K562 (cell line): ENCODE data around the gene PLEKHA7. TPM values are rescaled to one million over a fixed set of nuclear protein-coding genes. Genes with fewer than 3 reads are reported as not detected.

Experiments
- ATAC-seq: fragments of 200-7000 bp; cut with Tn5 transposase; 3 replicates; pipeline ENCODE4 v1.9.1; 2020; ENCODE audit warnings: moderate library complexity
- BruUV-seq: library from RNA; stranded (reverse); fragments of 400-500 nt; replicated peaks from 2 replicates; lab custom pipeline; 2021; lab: Mats Ljungman, UMichigan
- CTCF ChIA-PET: fragments of 300-600 bp; formaldehyde crosslinking; extraction: SDS; loops from one replicate; lab custom pipeline; 2021; ENCODE audit warnings: low intra/inter-chr PET ratio; lab: Yijun Ruan, JAX
- POLR2A ChIA-PET: fragments of 300-600, 350-650 bp; sonication (Branson Sonifier 250); formaldehyde crosslinking; extraction: SDS; loops from one replicate; lab custom pipeline; 2021; ENCODE audit warnings: antibody characterized with exemption, inconsistent platforms; lab: Yijun Ruan, JAX
- DNase-seq, 4 experiments: peaks; one replicate each; pipeline versions ENCODE4 v3.0.0 to v3.0.0-alpha.2; 2011 to 2018; ENCODE audit warnings: low spot score in 3 of 4, mixed read lengths in 3 of 4; ENCODE audit errors: extremely low read depth in 1 of 4
- FAIRE-seq: peaks from 2 replicates; lab custom pipeline; 2011; peaks lifted over from hg19 to GRCh38; lab: Jason Lieb, UNC
- H2AFZ ChIP-seq: 2 replicates; pipeline ENCODE4 v1.6.0; 2011; ENCODE audit warnings: low read depth, low read length, control low read depth, inconsistent platforms
- H3K27ac ChIP-seq: fragments of 200-600 bp; 3 replicates; pipeline ENCODE4 v1.8.0; 2011; ENCODE audit warnings: low read depth, mild to moderate bottlenecking, control low read depth, inconsistent platforms, low read length, moderate library complexity, mixed read lengths; ENCODE audit errors: extremely low read depth
- H3K27me3 ChIP-seq, 2 experiments: fragments of 300-600 bp in 1 of 2; 2 replicates in 1 of 2; 3 replicates in 1 of 2; pipeline versions ENCODE4 v1.6.0 to v1.8.0; 2011; ENCODE audit warnings: inconsistent platforms in 2 of 2, low read length in 2 of 2, mild to moderate bottlenecking in 1 of 2, mixed read lengths in 1 of 2, moderate library complexity in 1 of 2; ENCODE audit not compliant: control insufficient read depth in 2 of 2, insufficient read depth in 2 of 2
- H3K36me3 ChIP-seq: fragments of 300-600 bp; 3 replicates; pipeline ENCODE4 v1.8.0; 2011; ENCODE audit warnings: mild to moderate bottlenecking, low read length, inconsistent platforms; ENCODE audit not compliant: control insufficient read depth, insufficient read depth
- H3K4me1 ChIP-seq, 2 experiments: fragments of 200-600 bp in 1 of 2; replicated peaks in 1 of 2; 2 replicates in 1 of 2; 3 replicates in 1 of 2; pipeline versions ENCODE4 v1.5.1 to v1.8.0; 2011; ENCODE audit warnings: inconsistent platforms in 2 of 2, low read length in 2 of 2, mild to moderate bottlenecking in 1 of 2, mixed read lengths in 1 of 2, moderate library complexity in 1 of 2; ENCODE audit not compliant: control insufficient read depth in 2 of 2, insufficient read depth in 2 of 2
- H3K4me2 ChIP-seq: 2 replicates; pipeline ENCODE4 v1.6.1; 2011; ENCODE audit warnings: low read length, control low read depth, inconsistent platforms, mixed read lengths; ENCODE audit not compliant: insufficient read depth
- H3K4me3 ChIP-seq: fragments of 200-600 bp; sonication (generic), shearing (Covaris generic); 2 replicates; pipeline ENCODE4 v1.5.1; 2016; ENCODE audit warnings: control low read depth, inconsistent platforms
- H3K79me2 ChIP-seq: fragments of 200-600 bp; 3 replicates; pipeline ENCODE4 v1.8.0; 2011; ENCODE audit warnings: low read length, inconsistent platforms; ENCODE audit not compliant: control insufficient read depth, insufficient read depth
- H3K9ac ChIP-seq, 2 experiments: 2 replicates each; pipeline versions ENCODE4 v1.6.0 to v1.6.1; 2011; ENCODE audit warnings: low read depth in 2 of 2, low read length in 2 of 2, control low read depth in 1 of 2, inconsistent platforms in 1 of 2, mild to moderate bottlenecking in 1 of 2, mixed read lengths in 1 of 2; ENCODE audit not compliant: insufficient read depth in 1 of 2
- H3K9me1 ChIP-seq: one replicate; pipeline ENCODE4 v1.6.0; 2011; ENCODE audit warnings: inconsistent platforms, mild to moderate bottlenecking, low read length, moderate library complexity; ENCODE audit not compliant: control insufficient read depth, insufficient read depth
- H3K9me3 ChIP-seq: replicated peaks from 2 replicates; pipeline ENCODE4 v1.5.1; 2011; ENCODE audit warnings: low read depth, low read length, inconsistent platforms; ENCODE audit not compliant: control insufficient read depth, insufficient read depth
- H4K20me1 ChIP-seq: replicated peaks from 2 replicates; pipeline ENCODE4 v1.6.1; 2011; ENCODE audit warnings: low read length, inconsistent platforms, mixed read lengths; ENCODE audit not compliant: control insufficient read depth, insufficient read depth
- NCOA1 ChIP-seq: fragments of 450-650 bp; IDR thresholded peaks from 2 replicates; pipeline ENCODE4 v1.6.1; 2016; ENCODE audit warnings: low read depth
- NFIC ChIP-seq: fragments of 450-650 bp; IDR thresholded peaks from 2 replicates; pipeline ENCODE4 v1.6.1; 2017; ENCODE audit warnings: mild to moderate bottlenecking, inconsistent platforms
- PHF20 ChIP-seq: fragments of 450-650 bp; IDR thresholded peaks from 2 replicates; pipeline ENCODE4 v1.6.1; 2018; ENCODE audit not compliant: partially characterized antibody
- POLR2AphosphoS5 ChIP-seq: IDR thresholded peaks from 2 replicates; pipeline ENCODE4 v1.6.1; 2011; ENCODE audit warnings: mild to moderate bottlenecking, low read depth, low read length, moderate library complexity; ENCODE audit not compliant: control insufficient read depth, insufficient read depth
- RBM17 ChIP-seq: fragments of 200-400 bp; formaldehyde crosslinking; IDR thresholded peaks from 2 replicates; pipeline ENCODE4 v1.6.1; 2017; ENCODE audit warnings: low read depth, mild to moderate bottlenecking, low read length, borderline replicate concordance
- RCOR1 ChIP-seq, 2 experiments: IDR thresholded peaks; 2 replicates each; pipeline ENCODE4 v1.6.1; 2012; ENCODE audit warnings: low read depth in 2 of 2, low read length in 2 of 2, borderline replicate concordance in 1 of 2, improper control_type of control experiment in 1 of 2
- SFPQ ChIP-seq: fragments of 200-400 bp; formaldehyde crosslinking; IDR thresholded peaks from 2 replicates; pipeline ENCODE4 v1.6.1; 2017; ENCODE audit warnings: mild to moderate bottlenecking, low read depth, low read length, moderate library complexity
- THRB ChIP-seq: fragments of 450-650 bp; formaldehyde crosslinking; conservative IDR thresholded peaks from 2 replicates; pipeline ENCODE4 v1.4.0; 2022; ENCODE audit warnings: mild to moderate bottlenecking, missing genetic modification characterization
- ZC3H4 ChIP-seq: sonication (generic); formaldehyde crosslinking; IDR thresholded peaks from 2 replicates; pipeline ENCODE4 v1.9.0; 2021; ENCODE audit warnings: missing genetic modification reagents, borderline replicate concordance
- ZNF316 ChIP-seq: fragments of 450-650 bp; IDR thresholded peaks from 2 replicates; pipeline ENCODE4 v1.6.1; 2016
- ZNF584 ChIP-seq: fragments of 200-800 bp; sonication (Bioruptor generic); IDR thresholded peaks from 2 replicates; pipeline ENCODE4 v1.6.1; 2016; ENCODE audit warnings: low read depth, mild to moderate bottlenecking, missing genetic modification characterization, missing compliant biosample characterization
- WGBS: fragments of 100-300 bp; shearing (Covaris generic); methylation state at CpG from one replicate; pipeline ENCODE4 v1.1.6; 2016; ENCODE audit warnings: low coverage, mixed read lengths; ENCODE audit not compliant: insufficient coverage; ENCODE audit errors: missing lambda C conversion rate; 5-methylcytosine and 5-hydroxymethylcytosine counted together
- in situ Hi-C: fragments of 300-500 bp; cut with MboI; formaldehyde crosslinking; loops from 4 replicates; pipeline ENCODE4 v1.15.0; 2018; ENCODE audit warnings: inconsistent platforms, mixed read lengths
- intact Hi-C: fragments of 100-400 bp; cut with micrococcal nuclease; formaldehyde crosslinking; loops from 2 replicates; pipeline ENCODE4 v1.14.2; 2022
- polyA plus RNA-seq, 8 experiments: library from polyadenylated mRNA; depleted of rRNA in 4 of 8; stranded (reverse) in 5 of 8; unstranded in 3 of 8; fragments of >200 nt; fragmentation: Nextera tagmentation in 2 of 8; fragmentation: Illumina TruSeq in 1 of 8; extraction: Ambion mirVana in 2 of 8; extraction: Trizol in 1 of 8; gene quantifications; 2 replicates each; pipeline versions ENCODE4 v1.2.1 to v1.2.3, GENCODE V29; 2011 to 2014; ENCODE audit warnings: inconsistent platforms in 1 of 8, missing spikeins in 1 of 8
- total RNA-seq, 7 experiments: library from RNA; depleted of rRNA in 6 of 7; stranded (reverse); fragments of >200 nt in 6 of 7; fragmentation: Illumina TruSeq in 2 of 7; extraction: Trizol in 2 of 7; gene quantifications; 2 replicates each; pipeline versions ENCODE4 v1.2.1 to v1.2.3, GENCODE V29; 2011 to 2021; ENCODE audit warnings: low replicate concordance in 1 of 7

The PLEKHA7 gene
- total and polyA plus RNA-seq, 9 of the 15 experiments (the other 6 are each of a cell fraction or from before 2014, with no cell fraction given), result 0.06 to 0.77 (median 0.20) TPM; not detected in 1

GRCh38 chr11:16925561-16926065, 88.6 kb downstream of the PLEKHA7 start:
- H3K27me3 ChIP-seq, result peaks cover 34 to 47% of the 10 kb centered on the region in 2 experiments
- no peak overlapping the region for H3K27ac ChIP-seq
- no peak for ATAC-seq
- H4K20me1 ChIP-seq, result no peaks in the 10 kb centered on the region
- H2AFZ ChIP-seq, result no peak overlapping the region
- H3K4me3 ChIP-seq, result no peak overlapping the region
- TF ChIP-seq PHF20, result no peak
- peak; percentile 37; the same call in 1 of the 2 replicates for TF ChIP-seq NFIC
- TF ChIP-seq, all 486 proteins: peak for 1
- Histone ChIP-seq H3K4me2 (no peak overlapping the region), H3K4me1 (peaks cover 0 to 4% of the 10 kb centered on the region in 2 experiments; a peak in 3 of 5 replicates), H3K79me2 (no peaks in the 10 kb centered on the region), H3K9me1 (no peaks in the 10 kb centered on the region), H3K9ac (no peak overlapping the region), H3K9me3 (no peaks in the 10 kb centered on the region), H3K36me3 (no peaks in the 10 kb centered on the region)
- POLR2A ChIA-PET, result no interaction called here
- WGBS, result 33% methylated on average over 32 of the region's 52 CpGs
- BruUV-seq, result no TSS peak
- DNase-seq (no peak), FAIRE-seq (no peak)
- CTCF ChIA-PET, result no interaction called here
- in situ Hi-C loops, result no loop called here
- intact Hi-C loops, result no loop called here

- CTCF ChIA-PET, result no interaction called here
- H3K9ac ChIP-seq, result no peak overlapping the region
- no peak overlapping the region for H2AFZ ChIP-seq
- in situ Hi-C loops (no loop called here), intact Hi-C loops (no loop called here)
- no peaks in the 10 kb centered on the region for H4K20me1 ChIP-seq
- peaks cover 0 to 4% of the 10 kb centered on the region in 2 experiments; a peak in 3 of 5 replicates for H3K4me1 ChIP-seq
- H3K4me3 ChIP-seq, result no peak overlapping the region
- H3K36me3 ChIP-seq, result no peaks in the 10 kb centered on the region
- DNase-seq, result no peak
- POLR2A ChIA-PET, result no interaction called here
- no TSS peak for BruUV-seq
- H3K9me1 ChIP-seq, result no peaks in the 10 kb centered on the region
- no peaks in the 10 kb centered on the region for H3K79me2 ChIP-seq
- H3K27ac ChIP-seq, result no peak overlapping the region
- H3K9me3 ChIP-seq, result no peaks in the 10 kb centered on the region
- FAIRE-seq, result no peak
- H3K4me2 ChIP-seq, result no peak overlapping the region
- H3K27me3 ChIP-seq, result peaks cover 38 to 47% of the 10 kb centered on the region in 2 experiments
- no peak for ATAC-seq
- 7% methylated on average over 32 of the region's 51 CpGs for WGBS
- no peak for TF ChIP-seq RBM17
- no peak for TF ChIP-seq THRB (CRISPR knock-in tag)
- no peak for TF ChIP-seq RCOR1 (IDR thresholded peaks at IDR 0.05; ENCODE audit: borderline replicate concordance in 1 of 2, low read depth in 2 of 2, low read length in 2 of 2)
- TF ChIP-seq ZNF316, result no peak
- no peak for TF ChIP-seq POLR2AphosphoS5
- no peak for TF ChIP-seq NCOA1
- TF ChIP-seq ZNF584 (CRISPR knock-in tag), result no peak
- TF ChIP-seq SFPQ, result no peak
- no peak for TF ChIP-seq ZC3H4 (CRISPR knock-in tag)
These were observed 89.2 kb downstream of the PLEKHA7 start for GRCh38 chr11:16924826-16925560.
